Neural cell (in vitro differentiated cells): ENCODE results near the gene PCDHAC1.

Experiments
- EZH2 ChIP-seq: fragments of 200-600, 300-800 bp; shearing (Covaris generic), sonication (generic); IDR thresholded peaks from 2 replicates; pipeline ENCODE4 v1.6.1; 2014; ENCODE audit warnings: antibody characterized with exemption, low read length, borderline replicate concordance, mild to moderate bottlenecking; ENCODE audit not compliant: insufficient read depth, poor library complexity, severe bottlenecking
- MXI1 ChIP-seq: fragments of 450-650 bp; conservative IDR thresholded peaks from 2 replicates; pipeline ENCODE4 v1.6.1; 2014; ENCODE audit warnings: antibody characterized with exemption, mild to moderate bottlenecking; ENCODE audit not compliant: poor library complexity, severe bottlenecking
- POLR2AphosphoS5 ChIP-seq: IDR thresholded peaks from 2 replicates; pipeline ENCODE4 v1.6.1; 2012
- TF ChIP-seq, protein P1 (sequence below): fragments of 450-650 bp; IDR thresholded peaks from 2 replicates; pipeline ENCODE4 v1.5.1; 2014; ENCODE audit warnings: antibody characterized with exemption, mild to moderate bottlenecking, moderate library complexity; ENCODE audit not compliant: poor library complexity, severe bottlenecking
- TF ChIP-seq, protein P2 (sequence below): IDR thresholded peaks from 2 replicates; pipeline ENCODE4 v1.6.1; 2012; ENCODE audit warnings: borderline replicate concordance

DNA sequence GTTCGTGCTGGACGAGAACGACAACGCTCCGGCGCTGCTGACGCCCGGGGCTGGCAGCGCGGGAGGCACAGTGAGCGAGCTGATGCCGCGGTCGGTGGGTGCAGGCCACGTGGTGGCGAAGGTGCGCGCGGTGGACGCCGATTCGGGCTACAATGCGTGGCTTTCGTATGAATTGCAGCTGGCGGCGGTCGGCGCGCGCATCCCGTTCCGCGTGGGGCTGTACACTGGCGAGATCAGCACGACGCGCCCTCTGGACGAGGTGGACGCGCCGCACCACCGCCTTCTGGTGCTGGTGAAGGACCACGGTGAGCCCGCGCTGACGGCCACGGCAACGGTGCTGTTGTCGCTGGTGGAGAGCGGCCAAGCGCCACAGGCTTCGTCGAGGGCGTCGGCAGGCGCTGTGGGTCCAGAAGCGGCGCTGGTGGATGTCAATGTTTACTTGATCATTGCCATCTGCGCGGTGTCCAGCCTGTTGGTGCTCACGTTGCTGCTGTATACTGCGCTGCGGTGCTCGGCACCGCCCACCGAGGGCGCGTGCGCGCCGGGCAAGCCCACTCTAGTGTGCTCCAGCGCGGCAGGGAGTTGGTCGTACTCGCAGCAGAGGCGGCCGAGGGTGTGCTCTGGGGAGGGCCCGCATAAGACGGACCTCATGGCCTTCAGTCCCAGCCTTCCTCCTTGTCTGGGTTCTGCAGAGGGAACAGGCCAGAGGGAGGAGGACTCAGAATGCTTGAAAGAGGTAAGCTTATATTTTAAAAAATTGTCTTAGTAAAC, 42.0 kb upstream of the PCDHAC1 start:
- TF ChIP-seq, protein P1, sequence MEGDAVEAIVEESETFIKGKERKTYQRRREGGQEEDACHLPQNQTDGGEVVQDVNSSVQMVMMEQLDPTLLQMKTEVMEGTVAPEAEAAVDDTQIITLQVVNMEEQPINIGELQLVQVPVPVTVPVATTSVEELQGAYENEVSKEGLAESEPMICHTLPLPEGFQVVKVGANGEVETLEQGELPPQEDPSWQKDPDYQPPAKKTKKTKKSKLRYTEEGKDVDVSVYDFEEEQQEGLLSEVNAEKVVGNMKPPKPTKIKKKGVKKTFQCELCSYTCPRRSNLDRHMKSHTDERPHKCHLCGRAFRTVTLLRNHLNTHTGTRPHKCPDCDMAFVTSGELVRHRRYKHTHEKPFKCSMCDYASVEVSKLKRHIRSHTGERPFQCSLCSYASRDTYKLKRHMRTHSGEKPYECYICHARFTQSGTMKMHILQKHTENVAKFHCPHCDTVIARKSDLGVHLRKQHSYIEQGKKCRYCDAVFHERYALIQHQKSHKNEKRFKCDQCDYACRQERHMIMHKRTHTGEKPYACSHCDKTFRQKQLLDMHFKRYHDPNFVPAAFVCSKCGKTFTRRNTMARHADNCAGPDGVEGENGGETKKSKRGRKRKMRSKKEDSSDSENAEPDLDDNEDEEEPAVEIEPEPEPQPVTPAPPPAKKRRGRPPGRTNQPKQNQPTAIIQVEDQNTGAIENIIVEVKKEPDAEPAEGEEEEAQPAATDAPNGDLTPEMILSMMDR, result no peak
- no peak for TF ChIP-seq MXI1
- no peak for TF ChIP-seq EZH2
- TF ChIP-seq POLR2AphosphoS5, result no peak
- TF ChIP-seq, protein P2, sequence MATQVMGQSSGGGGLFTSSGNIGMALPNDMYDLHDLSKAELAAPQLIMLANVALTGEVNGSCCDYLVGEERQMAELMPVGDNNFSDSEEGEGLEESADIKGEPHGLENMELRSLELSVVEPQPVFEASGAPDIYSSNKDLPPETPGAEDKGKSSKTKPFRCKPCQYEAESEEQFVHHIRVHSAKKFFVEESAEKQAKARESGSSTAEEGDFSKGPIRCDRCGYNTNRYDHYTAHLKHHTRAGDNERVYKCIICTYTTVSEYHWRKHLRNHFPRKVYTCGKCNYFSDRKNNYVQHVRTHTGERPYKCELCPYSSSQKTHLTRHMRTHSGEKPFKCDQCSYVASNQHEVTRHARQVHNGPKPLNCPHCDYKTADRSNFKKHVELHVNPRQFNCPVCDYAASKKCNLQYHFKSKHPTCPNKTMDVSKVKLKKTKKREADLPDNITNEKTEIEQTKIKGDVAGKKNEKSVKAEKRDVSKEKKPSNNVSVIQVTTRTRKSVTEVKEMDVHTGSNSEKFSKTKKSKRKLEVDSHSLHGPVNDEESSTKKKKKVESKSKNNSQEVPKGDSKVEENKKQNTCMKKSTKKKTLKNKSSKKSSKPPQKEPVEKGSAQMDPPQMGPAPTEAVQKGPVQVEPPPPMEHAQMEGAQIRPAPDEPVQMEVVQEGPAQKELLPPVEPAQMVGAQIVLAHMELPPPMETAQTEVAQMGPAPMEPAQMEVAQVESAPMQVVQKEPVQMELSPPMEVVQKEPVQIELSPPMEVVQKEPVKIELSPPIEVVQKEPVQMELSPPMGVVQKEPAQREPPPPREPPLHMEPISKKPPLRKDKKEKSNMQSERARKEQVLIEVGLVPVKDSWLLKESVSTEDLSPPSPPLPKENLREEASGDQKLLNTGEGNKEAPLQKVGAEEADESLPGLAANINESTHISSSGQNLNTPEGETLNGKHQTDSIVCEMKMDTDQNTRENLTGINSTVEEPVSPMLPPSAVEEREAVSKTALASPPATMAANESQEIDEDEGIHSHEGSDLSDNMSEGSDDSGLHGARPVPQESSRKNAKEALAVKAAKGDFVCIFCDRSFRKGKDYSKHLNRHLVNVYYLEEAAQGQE, result no peak
